ENCODE results near the gene CDK19. TPM values are rescaled to one million over a fixed set of nuclear protein-coding genes. Genes with fewer than 3 reads are reported as not detected.

Gene CDK19
- polyA plus RNA-seq, 1 experiment = 21.4 TPM

- CTCF ChIA-PET = interaction anchor here (0.6 kb wide), 1 partner anchor 334 kb away, joined by 4 read pairs; no protein-coding TSS in a partner anchor
- Histone ChIP-seq H3K27ac (ENCODE audit: low read depth, low read length) (no peak overlapping the region), H3K9me3 (ENCODE audit: control insufficient read depth, insufficient read depth, low read length) (no peaks in the 10 kb centered on the region), H3K4me3 (ENCODE audit: low read depth, low read length) (no peak overlapping the region), H3K27me3 (ENCODE audit: control insufficient read depth, insufficient read depth, low read length) (no peaks in the 10 kb centered on the region)
- DNase-seq (ENCODE audit: low read depth, low spot score) = no peak
- no peak for TF ChIP-seq CTCF (IDR thresholded peaks at IDR 0.05; ENCODE audit: low read depth, low read length)
- POLR2A ChIA-PET = no interaction called here
Observed at GRCh38 chr6:110615722-110616121, 199.5 kb downstream of the CDK19 start.

GRCh38 chr6:110614586-110614985, 200.7 kb downstream of the CDK19 start:
- CTCF ChIA-PET = no interaction called here
- no peak overlapping the region for H3K4me3 ChIP-seq (ENCODE audit: low read depth, low read length)

GRCh38 chr6:110614106-110614505, 201.2 kb downstream of the CDK19 start:
- ChIA-PET CTCF (no interaction called here), POLR2A (no interaction called here)
- H3K9me3 ChIP-seq (ENCODE audit: control insufficient read depth, insufficient read depth, low read length) = no peaks in the 10 kb centered on the region
- H3K4me3 ChIP-seq (ENCODE audit: low read depth, low read length) = no peak overlapping the region
- DNase-seq (ENCODE audit: low read depth, low spot score) = no peak
- H3K27ac ChIP-seq (ENCODE audit: low read depth, low read length) = no peak overlapping the region
- no peak for TF ChIP-seq CTCF (IDR thresholded peaks at IDR 0.05; ENCODE audit: low read depth, low read length)
- no peaks in the 10 kb centered on the region for H3K27me3 ChIP-seq (ENCODE audit: control insufficient read depth, insufficient read depth, low read length)

More at GRCh38 chr6:110614586-110614985, 200.7 kb downstream of the CDK19 start:
- Histone ChIP-seq H3K27me3 (ENCODE audit: control insufficient read depth, insufficient read depth, low read length) (no peaks in the 10 kb centered on the region), H3K27ac (ENCODE audit: low read depth, low read length) (no peak overlapping the region), H3K9me3 (ENCODE audit: control insufficient read depth, insufficient read depth, low read length) (no peaks in the 10 kb centered on the region)
- TF ChIP-seq CTCF (IDR thresholded peaks at IDR 0.05; ENCODE audit: low read depth, low read length) = no peak
- POLR2A ChIA-PET = no interaction called here
- DNase-seq (ENCODE audit: low read depth, low spot score) = no peak

GRCh38 chr6:110613356-110613755, 201.9 kb downstream of the CDK19 start:
- Histone ChIP-seq H3K27ac (ENCODE audit: low read depth, low read length) (no peak overlapping the region), H3K4me3 (ENCODE audit: low read depth, low read length) (no peak overlapping the region), H3K27me3 (ENCODE audit: control insufficient read depth, insufficient read depth, low read length) (no peaks in the 10 kb centered on the region), H3K9me3 (ENCODE audit: control insufficient read depth, insufficient read depth, low read length) (no peaks in the 10 kb centered on the region)
- no peak for TF ChIP-seq CTCF (IDR thresholded peaks at IDR 0.05; ENCODE audit: low read depth, low read length)
- CTCF ChIA-PET = no interaction called here
- DNase-seq (ENCODE audit: low read depth, low spot score) = no peak
- POLR2A ChIA-PET = no interaction called here

GRCh38 chr6:110612298-110612697, 203.0 kb downstream of the CDK19 start:
- Histone ChIP-seq H3K9me3 (ENCODE audit: control insufficient read depth, insufficient read depth, low read length) (no peaks in the 10 kb centered on the region), H3K27me3 (ENCODE audit: control insufficient read depth, insufficient read depth, low read length) (no peaks in the 10 kb centered on the region), H3K4me3 (ENCODE audit: low read depth, low read length) (no peak overlapping the region), H3K27ac (ENCODE audit: low read depth, low read length) (no peak overlapping the region)
- ChIA-PET POLR2A (interaction anchor here (1.0 kb wide), 1 partner anchor 262 kb away, joined by 3 read pairs; the partner anchor contains the start of gene AMD1), CTCF (no interaction called here)
- no peak for DNase-seq (ENCODE audit: low read depth, low spot score)
- TF ChIP-seq CTCF (IDR thresholded peaks at IDR 0.05; ENCODE audit: low read depth, low read length) = no peak
